ENCODE results near the gene ZNF462.

The ZNF462 gene

GRCh38 chr9:106928350-106928749, 65.4 kb downstream of the ZNF462 start:
- TF ChIP-seq CTCF (IDR thresholded peaks at IDR 0.05; ENCODE audit: control insufficient read depth, insufficient read depth, low read depth, low read length, missing control alignments), result no peak
- H3K4me3 ChIP-seq (ENCODE audit: control insufficient read depth, low read depth, low read length), result no peak overlapping the region
- no peak for DNase-seq (ENCODE audit: low read depth)

DNA sequence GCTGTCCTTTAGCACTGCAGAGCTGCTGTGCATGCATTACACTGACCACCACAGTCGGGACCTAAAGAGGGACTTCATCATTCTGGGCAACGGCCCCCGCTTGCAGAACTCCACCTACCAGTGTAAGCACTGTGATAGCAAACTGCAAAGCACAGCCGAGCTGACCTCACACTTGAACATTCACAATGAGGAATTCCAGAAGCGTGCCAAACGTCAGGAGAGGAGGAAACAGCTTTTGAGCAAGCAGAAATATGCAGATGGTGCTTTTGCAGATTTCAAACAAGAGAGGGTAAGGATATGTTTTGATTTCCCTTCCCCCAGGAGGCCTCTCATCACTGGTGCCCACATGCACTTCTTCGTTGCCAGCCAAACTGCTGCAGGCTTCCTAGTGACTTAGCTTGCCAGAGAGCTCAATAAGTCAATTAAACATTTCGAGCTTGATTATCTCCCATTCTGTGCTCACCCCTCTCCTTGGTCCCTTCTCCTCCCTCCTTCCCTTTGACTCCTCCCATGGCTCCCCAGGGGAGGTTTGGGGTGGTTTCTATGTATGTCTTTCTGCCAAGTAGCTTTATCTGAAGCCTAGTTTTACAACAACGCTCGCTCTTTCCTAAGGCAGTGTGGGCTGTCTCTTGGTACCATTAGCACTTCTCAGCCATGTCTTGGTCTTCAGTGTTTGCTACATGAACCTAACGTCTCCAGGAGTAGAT, 66.7 kb downstream of the ZNF462 start:
- TF ChIP-seq CTCF (IDR thresholded peaks at IDR 0.05; ENCODE audit: control insufficient read depth, insufficient read depth, low read depth, low read length, missing control alignments), result no peak
- DNase-seq (ENCODE audit: low read depth), result no peak
- no peak overlapping the region for H3K4me3 ChIP-seq (ENCODE audit: control insufficient read depth, low read depth, low read length)

DNA sequence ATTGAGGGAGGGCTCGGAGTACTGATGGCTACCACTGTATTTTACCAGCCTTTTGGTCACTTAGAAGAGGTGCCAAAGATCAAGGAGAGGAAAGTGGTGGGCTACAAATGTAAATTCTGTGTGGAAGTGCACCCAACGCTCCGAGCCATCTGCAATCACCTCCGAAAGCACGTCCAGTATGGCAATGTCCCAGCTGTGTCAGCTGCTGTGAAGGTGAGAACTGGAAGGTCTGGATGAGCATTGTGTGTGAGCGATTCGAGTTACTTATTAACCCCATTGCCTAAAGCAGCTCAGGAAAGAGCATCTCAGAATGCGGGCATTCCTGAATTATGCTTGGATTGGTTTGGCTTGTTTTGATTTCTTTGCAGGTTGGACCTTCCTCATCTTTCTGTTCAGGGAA, 67.5 kb downstream of the ZNF462 start:
- no peak for DNase-seq (ENCODE audit: low read depth)
- TF ChIP-seq CTCF (IDR thresholded peaks at IDR 0.05; ENCODE audit: control insufficient read depth, insufficient read depth, low read depth, low read length, missing control alignments), result no peak
- no peak overlapping the region for H3K4me3 ChIP-seq (ENCODE audit: control insufficient read depth, low read depth, low read length)

GRCh38 chr9:106931466-106931865, 68.5 kb downstream of the ZNF462 start:
- no peak for TF ChIP-seq CTCF (IDR thresholded peaks at IDR 0.05; ENCODE audit: control insufficient read depth, insufficient read depth, low read depth, low read length, missing control alignments)
- no peak for DNase-seq (ENCODE audit: low read depth)
- H3K4me3 ChIP-seq (ENCODE audit: control insufficient read depth, low read depth, low read length), result no peak overlapping the region

DNA sequence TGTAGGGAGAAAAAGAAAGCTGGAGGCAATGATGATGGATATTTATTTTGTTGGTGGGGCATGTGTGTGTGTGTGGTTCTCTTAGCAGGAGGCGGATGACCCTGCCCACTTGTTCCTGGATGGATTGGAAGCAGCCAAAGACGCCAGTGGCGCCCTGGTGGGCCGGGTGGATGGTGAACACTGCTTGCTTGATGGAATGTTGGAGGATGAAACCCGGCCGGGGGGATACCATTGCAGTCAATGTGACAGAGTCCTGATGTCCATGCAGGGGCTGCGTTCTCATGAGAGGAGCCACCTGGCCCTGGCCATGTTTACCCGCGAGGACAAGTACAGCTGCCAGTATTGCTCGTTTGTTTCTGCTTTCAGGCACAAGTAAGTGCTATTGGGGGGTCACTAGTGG, 69.2 kb downstream of the ZNF462 start:
- no peak overlapping the region for H3K4me3 ChIP-seq (ENCODE audit: control insufficient read depth, low read depth, low read length)
- DNase-seq (ENCODE audit: low read depth), result no peak
- no peak for TF ChIP-seq CTCF (IDR thresholded peaks at IDR 0.05; ENCODE audit: control insufficient read depth, insufficient read depth, low read depth, low read length, missing control alignments)

GRCh38 chr9:106932675-106933074, 69.7 kb downstream of the ZNF462 start:
- no peak for TF ChIP-seq CTCF (IDR thresholded peaks at IDR 0.05; ENCODE audit: control insufficient read depth, insufficient read depth, low read depth, low read length, missing control alignments)
- DNase-seq (ENCODE audit: low read depth), result no peak
- no peak overlapping the region for H3K4me3 ChIP-seq (ENCODE audit: control insufficient read depth, low read depth, low read length)

Measured in AG09309 (cell line).